ENCODE data around the gene UNC13A. TPM values are rescaled to one million over a fixed set of nuclear protein-coding genes. Genes with fewer than 3 reads are reported as not detected.

UNC13A gene
- under 1 TPM; 0.07 to 0.71 (median 0.21) TPM for total RNA-seq (2021; fragmentation: NEBNext Ultra II Directional; extraction: Animal tissue kit (Norgen Biotek cat#: 25700))
- long read RNA-seq: 0 reads

- Mint-ChIP-seq H3K27me3 (ENCODE audit: insufficient read depth) (peaks cover 19% of the 10 kb centered on the region), H3K36me3 (ENCODE audit: low read depth) (no peaks in the 10 kb centered on the region), H3K9me3 (no peaks in the 10 kb centered on the region), H3K4me3 (peak within 1 kb of the TSS; percentile 43), H3K4me1 (ENCODE audit: low read depth) (peaks cover 27% of the 10 kb centered on the region), H3K27ac (no peak within 1 kb of the TSS; the same call in 1 of the 2 replicates)
- TF ChIP-seq CTCF (IDR thresholded peaks at IDR 0.05): no peak
- no peak for DNase-seq
Observed at GRCh38 chr19:17687857-17688784, at the start of gene UNC13A. Gene UNC13A (minus strand): TSS chr19:17688354. CDS start chr19:17688199, 155 bp downstream.

- Mint-ChIP-seq H3K9me3 (no peaks in the 10 kb centered on the region), H3K4me1 (ENCODE audit: low read depth) (no peaks in the 10 kb centered on the region; the same call in 1 of the 2 replicates), H3K4me3 (no peak overlapping the region), H3K36me3 (ENCODE audit: low read depth) (peaks cover 5% of the 10 kb centered on the region; the same call in 1 of the 2 replicates), H3K27me3 (ENCODE audit: insufficient read depth) (peaks cover 2% of the 10 kb centered on the region; the same call in 1 of the 2 replicates), H3K27ac (no peak overlapping the region)
- TF ChIP-seq CTCF (IDR thresholded peaks at IDR 0.05): no peak
- peak; percentile 6 for DNase-seq
Observed at GRCh38 chr19:17737690-17738153, 49.6 kb upstream of the UNC13A start.

- no peaks in the 10 kb centered on the region for H3K27me3 Mint-ChIP-seq (ENCODE audit: insufficient read depth)
- no peak overlapping the region for H3K27ac Mint-ChIP-seq
- peaks cover 15% of the 10 kb centered on the region for H3K4me1 Mint-ChIP-seq (ENCODE audit: low read depth)
- DNase-seq: no peak
- no peak for TF ChIP-seq CTCF (IDR thresholded peaks at IDR 0.05)
- no peaks in the 10 kb centered on the region for H3K9me3 Mint-ChIP-seq
- H3K36me3 Mint-ChIP-seq (ENCODE audit: low read depth): peaks cover 17% of the 10 kb centered on the region
- no peak overlapping the region for H3K4me3 Mint-ChIP-seq
Observed at GRCh38 chr19:17735410-17735809, 47.3 kb upstream of the UNC13A start.

GRCh38 chr19:17734146-17734545, 46.0 kb upstream of the UNC13A start:
- no peak for TF ChIP-seq CTCF (IDR thresholded peaks at IDR 0.05)
- no peaks in the 10 kb centered on the region for H3K27me3 Mint-ChIP-seq (ENCODE audit: insufficient read depth)
- H3K27ac Mint-ChIP-seq: no peak overlapping the region
- peaks cover 24% of the 10 kb centered on the region for H3K36me3 Mint-ChIP-seq (ENCODE audit: low read depth)
- no peak overlapping the region for H3K4me3 Mint-ChIP-seq
- no peak for DNase-seq
- no peaks in the 10 kb centered on the region for H3K9me3 Mint-ChIP-seq
- H3K4me1 Mint-ChIP-seq (ENCODE audit: low read depth): peaks cover 15% of the 10 kb centered on the region

- TF ChIP-seq CTCF (IDR thresholded peaks at IDR 0.05): no peak
- Mint-ChIP-seq H3K36me3 (ENCODE audit: low read depth) (peaks cover 24% of the 10 kb centered on the region), H3K4me3 (no peak overlapping the region), H3K4me1 (ENCODE audit: low read depth) (peaks cover 15% of the 10 kb centered on the region), H3K27ac (no peak overlapping the region), H3K9me3 (no peaks in the 10 kb centered on the region), H3K27me3 (ENCODE audit: insufficient read depth) (no peaks in the 10 kb centered on the region)
- DNase-seq: no peak
Observed at GRCh38 chr19:17733127-17733526, 45.0 kb upstream of the UNC13A start.

Data from HFFc6 (cell line).